ENCODE results near the gene TCN2. TPM values are rescaled to one million over a fixed set of nuclear protein-coding genes. Genes with fewer than 3 reads are reported as not detected.

TCN2 gene
- total and polyA plus RNA-seq, 9 of the 15 experiments (the other 6 are each of a cell fraction or from before 2014, with no cell fraction given), result 0.88 to 5.4 (median 1.7) TPM

GRCh38 chr22:30606455-30607299, at the start of gene TCN2 (continued):
- TF ChIP-seq, protein P1, sequence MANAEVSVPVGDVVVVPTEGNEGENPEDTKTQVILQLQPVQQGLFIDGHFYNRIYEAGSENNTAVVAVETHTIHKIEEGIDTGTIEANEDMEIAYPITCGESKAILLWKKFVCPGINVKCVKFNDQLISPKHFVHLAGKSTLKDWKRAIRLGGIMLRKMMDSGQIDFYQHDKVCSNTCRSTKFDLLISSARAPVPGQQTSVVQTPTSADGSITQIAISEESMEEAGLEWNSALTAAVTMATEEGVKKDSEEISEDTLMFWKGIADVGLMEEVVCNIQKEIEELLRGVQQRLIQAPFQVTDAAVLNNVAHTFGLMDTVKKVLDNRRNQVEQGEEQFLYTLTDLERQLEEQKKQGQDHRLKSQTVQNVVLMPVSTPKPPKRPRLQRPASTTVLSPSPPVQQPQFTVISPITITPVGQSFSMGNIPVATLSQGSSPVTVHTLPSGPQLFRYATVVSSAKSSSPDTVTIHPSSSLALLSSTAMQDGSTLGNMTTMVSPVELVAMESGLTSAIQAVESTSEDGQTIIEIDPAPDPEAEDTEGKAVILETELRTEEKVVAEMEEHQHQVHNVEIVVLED (CRISPR knock-in tag; IDR thresholded peaks at IDR 0.05), result no peak
- TF ChIP-seq PRDM10 (IDR thresholded peaks at IDR 0.05; ENCODE audit: partially characterized antibody) (no peak), DACH1 (IDR thresholded peaks at IDR 0.05; ENCODE audit: partially characterized antibody) (peak; percentile 86), PTBP1 (IDR thresholded peaks at IDR 0.05; ENCODE audit: low read depth, low read length) (no peak), TEAD2 (tag; IDR thresholded peaks at IDR 0.05) (no peak), MAFK (IDR thresholded peaks at IDR 0.05; ENCODE audit: low read length) (peak; percentile 32; the same call in 1 of the 2 replicates), PHF8 (IDR thresholded peaks at IDR 0.05; ENCODE audit: borderline replicate concordance, low read length) (peak; percentile 33; the same call in 1 of the 2 replicates)
- TF ChIP-seq, protein P2, sequence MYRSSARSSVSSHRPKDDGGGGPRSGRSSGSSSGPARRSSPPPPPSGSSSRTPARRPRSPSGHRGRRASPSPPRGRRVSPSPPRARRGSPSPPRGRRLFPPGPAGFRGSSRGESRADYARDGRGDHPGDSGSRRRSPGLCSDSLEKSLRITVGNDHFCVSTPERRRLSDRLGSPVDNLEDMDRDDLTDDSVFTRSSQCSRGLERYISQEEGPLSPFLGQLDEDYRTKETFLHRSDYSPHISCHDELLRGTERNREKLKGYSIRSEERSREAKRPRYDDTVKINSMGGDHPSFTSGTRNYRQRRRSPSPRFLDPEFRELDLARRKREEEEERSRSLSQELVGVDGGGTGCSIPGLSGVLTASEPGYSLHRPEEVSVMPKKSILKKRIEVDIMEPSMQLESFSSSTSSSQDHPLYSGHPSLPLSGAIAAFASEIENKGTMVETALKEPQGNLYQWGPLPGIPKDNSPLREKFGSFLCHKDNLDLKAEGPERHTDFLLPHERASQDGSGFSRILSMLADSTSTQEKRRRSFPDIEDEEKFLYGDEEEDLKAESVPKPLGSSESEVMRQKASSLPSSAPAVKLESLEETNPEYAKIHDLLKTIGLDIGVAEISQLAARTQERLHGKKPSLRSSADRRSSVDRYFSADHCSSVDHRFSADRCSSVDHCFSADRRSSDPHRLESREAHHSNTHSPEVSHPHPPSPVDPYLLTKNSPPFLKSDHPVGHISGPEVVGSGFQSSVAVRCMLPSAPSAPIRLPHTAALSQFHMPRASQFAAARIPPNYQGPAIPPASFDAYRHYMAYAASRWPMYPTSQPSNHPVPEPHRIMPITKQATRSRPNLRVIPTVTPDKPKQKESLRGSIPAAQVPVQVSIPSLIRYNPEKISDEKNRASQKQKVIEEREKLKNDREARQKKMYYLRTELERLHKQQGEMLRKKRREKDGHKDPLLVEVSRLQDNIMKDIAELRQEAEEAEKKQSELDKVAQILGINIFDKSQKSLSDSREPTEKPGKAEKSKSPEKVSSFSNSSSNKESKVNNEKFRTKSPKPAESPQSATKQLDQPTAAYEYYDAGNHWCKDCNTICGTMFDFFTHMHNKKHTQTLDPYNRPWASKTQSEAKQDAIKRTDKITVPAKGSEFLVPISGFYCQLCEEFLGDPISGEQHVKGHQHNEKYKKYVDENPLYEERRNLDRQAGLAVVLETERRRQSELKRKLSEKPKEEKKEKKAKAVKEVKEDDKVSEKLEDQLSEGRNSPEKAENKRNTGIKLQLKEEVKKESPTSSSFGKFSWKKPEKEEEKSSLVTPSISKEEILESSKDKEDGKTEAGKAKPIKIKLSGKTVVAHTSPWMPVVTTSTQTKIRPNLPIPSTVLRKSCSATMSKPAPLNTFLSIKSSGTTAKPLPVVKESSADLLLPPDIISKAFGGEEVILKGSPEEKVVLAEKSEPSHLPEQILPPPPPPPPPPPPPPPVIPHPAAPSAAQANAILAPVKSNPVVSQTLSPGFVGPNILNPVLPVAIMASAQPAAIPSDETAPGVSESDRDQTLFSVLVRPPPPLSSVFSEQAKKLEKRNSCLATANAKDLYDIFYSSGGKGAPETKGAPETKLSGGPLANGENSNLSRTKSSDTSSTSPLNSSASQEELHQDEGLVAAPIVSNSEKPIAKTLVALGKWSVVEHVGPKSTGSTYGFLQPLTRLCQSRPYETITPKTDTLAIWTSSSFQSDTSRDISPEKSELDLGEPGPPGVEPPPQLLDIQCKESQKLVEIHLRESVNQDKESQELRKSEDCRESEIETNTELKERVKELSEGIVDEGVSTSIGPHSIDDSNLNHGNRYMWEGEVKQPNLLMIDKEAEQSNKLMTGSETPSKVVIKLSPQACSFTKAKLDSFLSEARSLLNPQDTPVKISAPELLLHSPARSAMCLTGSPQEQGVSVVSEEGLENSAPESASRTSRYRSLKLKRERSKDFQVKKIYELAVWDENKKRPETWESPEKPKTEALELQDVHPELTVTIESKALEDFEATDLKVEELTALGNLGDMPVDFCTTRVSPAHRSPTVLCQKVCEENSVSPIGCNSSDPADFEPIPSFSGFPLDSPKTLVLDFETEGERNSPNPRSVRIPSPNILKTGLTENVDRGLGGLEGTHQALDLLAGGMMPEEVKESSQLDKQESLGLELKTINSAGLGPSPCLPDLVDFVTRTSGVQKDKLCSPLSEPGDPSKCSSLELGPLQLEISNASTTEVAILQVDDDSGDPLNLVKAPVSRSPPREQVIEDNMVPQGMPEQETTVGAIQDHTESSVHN (IDR thresholded peaks at IDR 0.05; ENCODE audit: borderline replicate concordance in 1 of 2, low read depth in 1 of 2), result peak in 1 of 2 experiments; percentile 69; a peak in 1 of 4 replicates

All from K562 (cell line).